Skeletal muscle cell (primary cell): ENCODE results near the gene KLHL15.
A peak's percentile ranks its signal among the peaks of the same experiment; 100 is the strongest.
"Not testable (repeated sequence)": the region's sequence is repeated elsewhere in the genome, so short reads cannot be mapped to it uniquely, and the experiment has no call there.

Experiments
- DNase-seq: peaks from one replicate; pipeline ENCODE4 v3.0.0-alpha.2; 2010; ENCODE audit warnings: low read depth
- H3K4me3 ChIP-seq: 2 replicates; pipeline ENCODE4 v1.5.1; 2011; ENCODE audit warnings: low read depth, mild to moderate bottlenecking, control low read depth, low read length, moderate library complexity

KLHL15 gene

DNA sequence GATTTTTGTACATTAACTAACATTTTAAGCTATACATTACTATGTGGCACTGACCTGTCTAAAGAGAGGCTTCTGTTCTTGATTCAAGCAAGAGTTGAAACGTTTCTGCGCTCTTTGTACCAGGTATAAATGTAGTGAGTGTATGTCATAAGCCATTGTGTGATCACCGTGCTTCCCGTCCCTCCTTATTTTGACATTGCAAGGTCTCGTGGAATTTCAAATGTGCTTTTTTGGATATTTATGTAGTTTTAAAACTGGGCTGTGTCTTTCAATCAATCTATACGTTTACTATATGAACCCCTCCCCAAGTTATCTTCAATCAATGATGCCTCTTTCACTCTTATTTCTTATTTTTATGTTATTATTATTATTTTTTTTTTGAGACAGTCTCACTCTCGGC lies at the start of gene KLHL15:
Gene KLHL15, minus strand, starts transcription at position 101 of the 400 bp plus-strand sequence. CDS start 20,493 bp downstream, outside the sequence.
- peak within 1 kb of the TSS; percentile 68 for H3K4me3 ChIP-seq
- no peak for DNase-seq

GRCh38 chrX:24069877-24070276 lies 42.9 kb upstream of the KLHL15 start:
- DNase-seq: no peak

DNA sequence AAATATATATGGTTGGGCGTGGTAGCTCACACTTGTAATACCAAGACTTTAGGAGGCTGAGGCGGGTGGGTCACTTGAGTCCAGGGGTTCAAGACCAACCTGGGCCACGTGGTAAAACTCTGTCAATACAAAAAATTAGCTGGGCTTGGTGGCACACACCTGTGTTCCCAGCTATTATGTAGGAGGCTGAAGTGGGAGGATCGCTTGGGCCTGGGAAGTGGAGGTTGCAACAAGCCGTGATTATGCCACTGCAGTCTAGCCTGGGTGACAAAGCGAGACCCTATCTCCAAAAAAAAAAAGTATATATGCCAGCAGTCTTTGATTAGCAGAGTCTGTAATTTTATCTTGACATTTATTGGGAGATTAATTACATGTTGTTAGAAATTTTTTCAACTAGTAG lies 36.5 kb upstream of the KLHL15 start:
- no peak overlapping the region for H3K4me3 ChIP-seq
- no peak for DNase-seq

More at GRCh38 chrX:24069877-24070276, 42.9 kb upstream of the KLHL15 start:
- no peak overlapping the region for H3K4me3 ChIP-seq

- H3K4me3 ChIP-seq: no peak overlapping the region
- DNase-seq: no peak
Observed at GRCh38 chrX:24055043-24055356, 28.0 kb upstream of the KLHL15 start.

- DNase-seq: peak; percentile 87
- no peak within 1 kb of the TSS for H3K4me3 ChIP-seq
Observed at GRCh38 chrX:24054182-24055042, 27.4 kb upstream of the KLHL15 start, which contains the start of gene EIF2S3. Gene EIF2S3 (plus strand): TSS chrX:24054956. CDS start chrX:24054969, 13 bp downstream.

- H3K4me3 ChIP-seq, DNase-seq: not testable (repeated sequence)
Observed at GRCh38 chrX:24050522-24051318, 23.7 kb upstream of the KLHL15 start.

- not testable (repeated sequence) for H3K4me3 ChIP-seq, DNase-seq
Observed at GRCh38 chrX:24049643-24050042, 22.7 kb upstream of the KLHL15 start.

DNA sequence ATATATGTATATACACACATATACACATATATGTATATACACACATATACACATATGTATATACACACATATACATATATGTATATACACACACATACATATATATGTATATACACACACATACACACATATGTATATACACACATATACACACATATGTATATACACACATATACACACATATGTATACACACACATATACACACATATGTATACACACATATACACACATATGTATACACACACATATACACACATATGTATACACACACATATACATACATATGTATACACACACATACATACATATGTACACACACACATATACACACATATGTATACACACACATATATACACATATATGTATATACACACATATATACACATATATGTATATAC lies 19.1 kb upstream of the KLHL15 start:
- DNase-seq, H3K4me3 ChIP-seq: not testable (repeated sequence)

DNA sequence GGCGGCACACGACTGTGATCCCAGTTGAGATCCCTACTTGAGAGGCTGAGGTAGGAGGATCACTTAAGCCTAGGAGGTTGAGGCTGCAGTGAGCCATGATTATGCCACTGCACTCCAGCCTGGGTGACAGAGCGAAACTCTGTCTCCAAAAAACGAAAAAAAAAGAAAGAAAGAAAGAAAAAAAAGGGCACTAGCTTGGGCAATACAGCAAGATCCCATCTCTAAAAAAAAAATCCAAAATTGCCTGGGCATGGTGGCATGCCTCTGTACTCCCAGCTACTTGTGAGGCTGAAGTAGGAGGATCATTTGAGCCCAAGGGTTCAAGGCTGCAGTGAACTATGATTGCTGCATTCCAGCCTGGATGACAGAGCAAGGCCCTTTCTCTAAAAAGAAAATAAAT lies 10.7 kb upstream of the KLHL15 start:
- DNase-seq: no peak
- H3K4me3 ChIP-seq: no peak overlapping the region

GRCh38 chrX:24034485-24034884 lies 7.5 kb upstream of the KLHL15 start:
- DNase-seq: no peak
- H3K4me3 ChIP-seq: no peak overlapping the region

DNA sequence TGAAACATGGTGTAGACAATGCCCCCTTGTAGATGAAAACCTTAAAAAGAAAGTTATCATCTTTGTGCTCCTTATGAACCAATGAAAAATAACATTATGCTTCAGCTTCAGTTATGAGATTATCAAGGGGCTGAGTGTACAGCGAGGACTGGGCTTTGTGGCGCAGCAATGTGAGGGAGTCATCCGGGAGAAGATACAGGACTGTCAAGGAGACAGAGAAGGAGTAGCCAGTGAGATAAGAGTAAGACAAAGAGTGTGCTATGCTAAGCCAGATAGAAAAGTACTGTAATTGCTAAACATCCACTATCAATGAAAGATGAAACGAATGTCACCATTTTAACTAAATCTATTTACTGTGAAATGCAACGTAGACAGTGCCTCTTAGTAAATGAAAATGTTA lies 3.6 kb upstream of the KLHL15 start:
- DNase-seq: no peak

GRCh38 chrX:24027985-24028384 lies 999 bp upstream of the KLHL15 start:
- DNase-seq: no peak
- H3K4me3 ChIP-seq: no peak overlapping the region

More for the DNA sequence above, 3.6 kb upstream of the KLHL15 start:
- H3K4me3 ChIP-seq: no peak overlapping the region

DNA sequence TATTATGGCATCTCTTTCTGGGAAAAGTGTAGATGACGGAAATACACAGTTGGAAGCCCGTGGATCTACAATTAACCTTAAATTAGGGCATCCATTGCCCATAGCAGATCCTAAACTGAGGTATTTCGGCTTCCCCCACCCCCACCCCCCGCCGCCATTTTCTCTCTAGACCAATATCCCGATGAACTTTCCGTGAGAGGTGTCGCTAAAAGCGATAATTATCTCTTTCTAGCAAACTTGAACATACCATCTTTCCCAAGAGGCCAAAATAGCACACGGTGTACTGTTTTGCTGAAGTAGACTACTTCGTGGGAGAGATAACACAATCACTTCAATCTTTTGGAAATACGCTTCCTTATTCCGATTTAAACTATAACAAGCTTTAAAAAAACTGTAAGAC lies 554 bp downstream of the KLHL15 start:
- peak overlapping the region; percentile 68 for H3K4me3 ChIP-seq
- DNase-seq: no peak

DNA sequence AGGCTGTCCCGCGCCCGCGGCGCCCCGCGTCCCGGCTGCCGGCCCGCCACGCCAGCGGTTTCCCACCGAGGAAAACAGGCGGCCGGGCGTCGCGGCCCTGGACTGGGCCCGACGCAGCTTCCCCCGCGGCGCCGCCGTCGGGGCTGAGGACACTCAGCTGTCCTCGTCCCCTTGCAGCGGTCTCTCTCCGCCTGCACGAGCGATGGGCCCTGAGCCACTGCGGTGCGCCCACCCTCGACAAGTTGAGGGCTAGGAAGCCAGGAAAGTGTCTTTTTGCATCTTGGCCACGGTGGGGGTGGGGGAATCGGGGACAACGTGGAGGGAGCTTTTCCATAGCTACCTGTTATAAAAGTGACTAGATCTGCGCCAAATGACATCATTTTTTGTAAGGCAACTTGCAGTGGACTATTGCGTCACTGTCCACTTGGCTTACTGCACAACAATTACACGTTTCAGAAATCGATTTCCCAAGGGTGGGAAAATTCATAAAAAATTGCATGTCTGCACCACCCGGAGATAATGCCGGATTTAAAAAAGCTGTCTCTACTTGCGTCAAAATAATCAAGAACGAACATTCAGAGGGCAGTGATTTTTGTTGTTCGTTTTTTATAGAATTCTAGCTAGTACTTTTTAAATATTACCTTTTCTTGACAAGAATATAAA lies 1.1 kb downstream of the KLHL15 start:
- peak; percentile 60 for DNase-seq
- peak overlapping the region; percentile 68 for H3K4me3 ChIP-seq

DNA sequence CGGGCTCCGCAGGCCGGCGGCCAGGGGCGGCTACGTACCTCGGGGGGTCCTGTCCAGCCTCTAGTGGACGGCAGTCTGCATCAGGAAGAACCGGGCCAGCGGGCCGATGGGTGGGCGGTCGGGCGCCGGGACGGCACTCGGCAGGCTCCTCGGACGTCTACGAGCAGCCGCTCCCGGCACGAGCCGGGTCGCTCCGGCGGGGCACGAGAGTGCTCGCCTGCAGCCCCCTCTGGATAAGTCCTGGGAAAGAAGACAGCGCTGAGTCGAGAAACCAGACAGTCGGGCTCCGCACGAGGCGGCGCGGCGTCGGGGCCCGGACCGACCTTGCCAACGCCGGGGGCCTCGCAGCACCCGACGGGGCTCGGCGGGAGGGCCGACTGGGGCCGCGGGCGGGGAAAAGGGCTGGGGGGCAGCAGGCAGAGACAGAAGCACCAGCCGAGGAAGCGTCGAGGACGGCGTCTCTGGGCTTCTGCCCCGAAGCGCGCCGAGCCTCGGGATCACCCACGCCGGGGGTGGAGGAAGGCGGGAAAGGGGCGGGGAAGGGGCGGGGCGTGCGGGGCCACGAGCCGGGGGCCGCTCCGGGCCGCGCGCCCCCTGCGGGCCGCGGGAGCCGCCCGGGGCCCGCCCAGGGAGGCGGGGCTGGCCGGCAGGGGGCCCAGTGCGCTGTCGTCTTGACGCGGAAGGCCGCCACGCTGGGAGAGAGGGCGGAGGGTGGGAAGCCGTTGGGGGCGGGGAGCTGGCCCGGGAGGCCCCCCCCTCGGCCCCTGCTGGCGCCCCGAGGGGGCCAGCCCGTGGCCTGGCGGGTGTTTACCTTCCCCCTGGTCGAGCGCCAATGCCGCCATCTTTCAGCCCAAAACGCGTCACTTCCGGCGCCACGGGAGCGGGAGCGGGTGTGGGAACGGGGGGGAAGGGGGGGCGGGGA lies 1.9 kb downstream of the KLHL15 start:
- H3K4me3 ChIP-seq: peak overlapping the region; percentile 73
- DNase-seq: peak; percentile 79

- H3K4me3 ChIP-seq: peak overlapping the region; percentile 73
- DNase-seq: no peak
Observed at GRCh38 chrX:24023972-24024669, 2.9 kb downstream of the KLHL15 start.

GRCh38 chrX:24023544-24023943 lies 3.4 kb downstream of the KLHL15 start:
- DNase-seq: no peak
- peak overlapping the region; percentile 73 for H3K4me3 ChIP-seq

- H3K4me3 ChIP-seq: no peak overlapping the region
- DNase-seq: no peak
Observed at GRCh38 chrX:24020306-24020876, 6.6 kb downstream of the KLHL15 start.
